OCI-LY1 (cell line): ENCODE data around the gene GEMIN5.

Experiments used
- H2AFZ ChIP-seq: fragments of 200-600 bp; sonication (generic), shearing (Covaris generic); 2 replicates; pipeline ENCODE4 v1.6.0; 2014; ENCODE audit warnings: antibody characterized with exemption, mild to moderate bottlenecking, low read length
- H3F3A ChIP-seq: fragments of 200-600 bp; sonication (generic), shearing (Covaris generic); 2 replicates; pipeline ENCODE4 v1.6.0; 2014; ENCODE audit warnings: mild to moderate bottlenecking, antibody characterized with exemption, low read length, moderate library complexity; ENCODE audit not compliant: insufficient read depth
- H3K27ac ChIP-seq: fragments of 200-600 bp; sonication (generic); 2 replicates; pipeline ENCODE4 v1.5.1; 2014; ENCODE audit warnings: low read length, mixed run types, mild to moderate bottlenecking, low read depth; ENCODE audit not compliant: poor library complexity, severe bottlenecking
- H3K27me3 ChIP-seq: fragments of 200-600 bp; sonication (generic); 2 replicates; pipeline ENCODE4 v1.6.0; 2014; ENCODE audit warnings: antibody characterized with exemption, mild to moderate bottlenecking, low read length, moderate library complexity; ENCODE audit not compliant: insufficient read depth
- H3K36me3 ChIP-seq: fragments of 200-600 bp; sonication (generic); 2 replicates; pipeline ENCODE4 v1.6.1; 2014; ENCODE audit warnings: mild to moderate bottlenecking, antibody characterized with exemption, low read length, moderate library complexity, mixed read lengths; ENCODE audit not compliant: insufficient read depth
- H3K4me1 ChIP-seq: fragments of 200-600 bp; sonication (generic); 2 replicates; pipeline ENCODE4 v1.5.1; 2014; ENCODE audit warnings: mild to moderate bottlenecking, low read length, moderate library complexity; ENCODE audit not compliant: insufficient read depth, severe bottlenecking
- H3K4me2 ChIP-seq: fragments of 200-600 bp; sonication (generic), shearing (Covaris generic); 2 replicates; pipeline ENCODE4 v1.6.1; 2014; ENCODE audit warnings: low read length
- H3K4me3 ChIP-seq: fragments of 200-600 bp; sonication (generic); 2 replicates; pipeline ENCODE4 v1.5.1; 2014; ENCODE audit warnings: low read length, low read depth, mild to moderate bottlenecking, mixed read lengths; ENCODE audit not compliant: poor library complexity, severe bottlenecking
- H3K79me2 ChIP-seq: fragments of 200-600 bp; shearing (Covaris generic); 2 replicates; pipeline ENCODE4 v1.6.1; 2016; ENCODE audit warnings: mixed run types, low read length, mixed read lengths; ENCODE audit not compliant: insufficient read depth
- H3K9ac ChIP-seq: fragments of 200-600 bp; sonication (generic), shearing (Covaris generic); 2 replicates; pipeline ENCODE4 v1.6.1; 2014; ENCODE audit warnings: mild to moderate bottlenecking, low read length, mixed read lengths
- H3K9me2 ChIP-seq: fragments of 200-600 bp; sonication (generic), shearing (Covaris generic); 2 replicates; pipeline ENCODE4 v1.6.1; 2014; ENCODE audit warnings: low read depth, mild to moderate bottlenecking, low read length, mixed read lengths
- H3K9me3 ChIP-seq: fragments of 200-600 bp; shearing (Covaris generic); 2 replicates; pipeline ENCODE4 v1.6.1; 2014; ENCODE audit warnings: low read length, mixed read lengths
- H4K20me1 ChIP-seq: fragments of 200-600 bp; sonication (generic), shearing (Covaris generic); 2 replicates; pipeline ENCODE4 v1.6.0; 2016; ENCODE audit warnings: mild to moderate bottlenecking, low read length; ENCODE audit not compliant: insufficient read depth
- CTCF ChIP-seq: fragments of 200-600 bp; sonication (generic), shearing (Covaris generic); IDR thresholded peaks from 2 replicates; pipeline ENCODE4 v1.5.1; 2017; ENCODE audit warnings: mild to moderate bottlenecking, antibody characterized with exemption, low read length, moderate library complexity, mixed read lengths
- EZH2 ChIP-seq: fragments of 200-600 bp; sonication (generic), shearing (Covaris generic); IDR thresholded peaks from 2 replicates; pipeline ENCODE4 v1.8.0; 2017; ENCODE audit warnings: borderline replicate concordance, mixed run types, mild to moderate bottlenecking, antibody characterized with exemption, low read length, moderate library complexity, mixed read lengths

Gene GEMIN5

DNA sequence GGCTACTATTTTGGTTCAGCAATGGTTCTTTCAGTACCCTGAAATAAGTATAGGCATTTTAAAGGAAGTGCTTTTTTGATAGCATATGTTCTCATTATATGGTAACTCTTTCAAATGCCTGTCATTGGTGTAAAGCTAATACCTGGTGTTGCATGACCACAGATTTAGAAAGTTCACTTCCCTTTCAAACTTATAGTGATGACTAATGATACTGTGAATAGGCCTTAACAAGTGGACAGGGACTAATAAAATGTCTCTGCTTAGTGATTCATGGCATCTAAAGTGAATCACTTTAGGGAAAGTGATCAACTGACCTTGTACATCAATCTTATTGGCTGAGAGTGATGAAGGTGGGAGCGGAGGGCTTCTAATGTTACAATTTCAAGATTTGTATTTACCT, 24.5 kb upstream of the GEMIN5 start:
- H3K4me3 ChIP-seq = no peak overlapping the region
- peaks cover 70% of the 10 kb centered on the region for H3K36me3 ChIP-seq
- TF ChIP-seq EZH2 (no peak), CTCF (no peak)
- no peaks in the 10 kb centered on the region for H3K4me1 ChIP-seq
- no peak overlapping the region for H2AFZ ChIP-seq
- no peak overlapping the region for H3K9ac ChIP-seq
- H3F3A ChIP-seq = no peaks in the 10 kb centered on the region
- no peaks in the 10 kb centered on the region for H3K79me2 ChIP-seq
- no peaks in the 10 kb centered on the region for H3K9me2 ChIP-seq
- no peaks in the 10 kb centered on the region for H3K9me3 ChIP-seq
- H3K27me3 ChIP-seq = no peaks in the 10 kb centered on the region
- H3K27ac ChIP-seq = no peak overlapping the region
- no peaks in the 10 kb centered on the region for H4K20me1 ChIP-seq
- no peak overlapping the region for H3K4me2 ChIP-seq

- H3K9me2 ChIP-seq = no peaks in the 10 kb centered on the region
- H3K79me2 ChIP-seq = no peaks in the 10 kb centered on the region
- no peak overlapping the region for H3K4me2 ChIP-seq
- H3K36me3 ChIP-seq = peaks cover 60% of the 10 kb centered on the region
- no peak overlapping the region for H3K27ac ChIP-seq
- H3K27me3 ChIP-seq = no peaks in the 10 kb centered on the region
- no peak overlapping the region for H3K9ac ChIP-seq
- no peaks in the 10 kb centered on the region for H3F3A ChIP-seq
- no peak overlapping the region for H3K4me3 ChIP-seq
- H3K9me3 ChIP-seq = no peaks in the 10 kb centered on the region
- H4K20me1 ChIP-seq = no peaks in the 10 kb centered on the region
- no peak for TF ChIP-seq CTCF
- no peak for TF ChIP-seq EZH2
- H3K4me1 ChIP-seq = no peaks in the 10 kb centered on the region
- H2AFZ ChIP-seq = no peak overlapping the region
Measured at GRCh38 chr5:154956712-154957111, 18.7 kb upstream of the GEMIN5 start.

- no peak overlapping the region for H2AFZ ChIP-seq
- peaks cover 39% of the 10 kb centered on the region for H3K79me2 ChIP-seq
Measured at GRCh38 chr5:154949781-154950180, 11.8 kb upstream of the GEMIN5 start.

More at GRCh38 chr5:154949781-154950180, 11.8 kb upstream of the GEMIN5 start:
- no peaks in the 10 kb centered on the region for H3F3A ChIP-seq
- H3K4me3 ChIP-seq = no peak overlapping the region
- no peaks in the 10 kb centered on the region for H3K27me3 ChIP-seq
- H3K9me2 ChIP-seq = no peaks in the 10 kb centered on the region
- no peaks in the 10 kb centered on the region for H4K20me1 ChIP-seq
- TF ChIP-seq EZH2 (no peak), CTCF (no peak)
- no peak overlapping the region for H3K9ac ChIP-seq
- H3K27ac ChIP-seq = no peak overlapping the region
- H3K9me3 ChIP-seq = no peaks in the 10 kb centered on the region
- H3K4me1 ChIP-seq = peaks cover 8% of the 10 kb centered on the region
- no peak overlapping the region for H3K4me2 ChIP-seq
- H3K36me3 ChIP-seq = peaks cover 36% of the 10 kb centered on the region; the same call in 1 of the 2 replicates
